GM19043 (cell line): Measurements from ENCODE around the gene OPALIN.
"Not testable (repeated sequence)": the region's sequence is repeated elsewhere in the genome, so short reads cannot be mapped to it uniquely, and the experiment has no call there.

Source experiments
- ATAC-seq: cut with Tn5 transposase; IDR thresholded peaks from one replicate; pipeline ENCODE4 v1.9.1; 2021; ENCODE audit warnings: low read depth; ENCODE audit not compliant: unreplicated experiment

Gene OPALIN

DNA sequence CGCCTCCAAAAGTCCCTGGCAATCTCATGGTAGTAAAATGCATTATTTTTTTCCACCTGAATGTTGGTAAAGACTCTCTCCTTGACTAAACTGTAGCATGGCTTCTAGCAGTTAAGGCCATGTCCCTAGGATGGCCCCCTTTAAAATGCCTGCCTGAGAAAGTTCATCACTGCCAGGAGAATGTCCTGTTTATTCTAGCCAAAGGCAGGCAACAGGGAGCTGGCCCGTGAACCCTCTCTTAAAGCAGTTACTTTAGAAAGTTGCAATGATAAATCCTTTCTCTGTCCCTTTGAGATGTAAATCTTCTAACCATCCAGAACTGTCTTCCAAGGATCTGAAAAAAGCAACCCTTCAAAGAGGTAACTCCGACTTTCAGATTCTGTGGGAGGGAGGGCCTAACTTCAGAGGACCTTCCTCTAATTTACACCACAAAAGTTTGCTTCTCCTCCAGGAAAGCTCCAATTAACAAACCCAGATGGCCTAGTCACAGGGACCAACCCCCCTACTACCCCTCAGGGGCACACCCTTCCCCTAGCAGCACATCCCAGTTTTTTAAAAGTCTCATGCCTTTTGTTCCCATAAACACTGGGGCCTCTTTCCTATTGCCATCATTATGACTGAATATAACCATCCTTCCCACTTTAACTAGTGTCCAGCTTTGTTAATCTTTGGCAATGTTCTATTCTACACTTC lies 49.0 kb downstream of the OPALIN start:
- no peak for ATAC-seq

DNA sequence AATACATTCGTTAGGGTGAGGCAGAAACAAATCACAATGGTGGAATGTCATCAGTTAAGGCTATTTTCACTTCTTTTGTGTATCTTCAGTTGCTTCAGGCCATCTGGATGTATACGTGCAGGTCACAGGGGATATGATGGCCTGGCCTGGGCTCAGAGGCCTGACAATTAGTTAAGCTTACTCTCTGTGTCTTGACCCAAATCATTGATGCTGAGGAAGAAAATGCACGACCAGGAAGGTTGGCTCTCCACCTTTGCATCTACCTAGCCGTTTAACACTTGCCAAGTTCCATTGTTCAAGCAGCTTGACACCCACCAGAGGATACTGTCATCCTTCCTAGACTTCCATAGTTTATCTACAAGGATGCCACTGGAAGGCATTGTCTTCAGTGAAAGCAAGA lies 49.9 kb downstream of the OPALIN start:
- not testable (repeated sequence) for ATAC-seq

DNA sequence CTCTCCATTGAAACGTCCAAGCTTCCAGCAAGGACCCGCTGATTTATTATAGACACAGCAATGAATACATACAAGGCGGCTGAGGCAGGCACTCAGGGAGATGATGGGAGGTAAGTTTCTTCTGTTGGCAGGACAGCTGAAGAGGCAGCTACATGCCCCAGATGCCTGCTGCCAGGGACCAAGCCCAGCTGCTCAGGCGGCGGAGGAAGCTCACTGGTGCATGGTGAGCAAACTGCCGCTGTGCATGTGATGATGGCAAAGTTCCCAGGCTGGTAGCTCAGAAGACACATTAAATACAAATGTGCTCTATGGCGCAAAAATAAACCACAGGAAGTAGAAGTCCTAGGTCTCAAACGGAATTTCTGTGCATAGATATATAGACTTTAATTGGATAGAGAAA lies 52.3 kb downstream of the OPALIN start:
- ATAC-seq, result peak; percentile 50

DNA sequence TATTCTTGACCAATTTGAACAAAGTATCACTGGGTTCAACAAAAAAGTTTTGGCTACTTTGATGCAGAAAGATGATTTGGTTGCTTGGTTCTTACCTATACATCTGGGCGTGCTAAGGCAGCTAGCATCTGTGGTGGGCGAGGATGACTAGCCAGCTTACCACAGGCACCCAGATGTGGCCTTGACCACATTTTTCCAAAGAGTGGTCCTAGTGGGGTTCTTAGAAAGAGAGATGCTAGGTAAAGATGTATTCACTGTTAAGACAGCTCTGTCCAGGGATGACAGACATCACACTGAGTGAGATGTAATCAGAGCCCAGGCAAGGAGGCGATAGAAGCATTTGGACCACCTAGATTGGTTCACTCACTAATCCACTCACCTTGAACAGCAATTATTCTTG lies 53.8 kb downstream of the OPALIN start:
- no peak for ATAC-seq

DNA sequence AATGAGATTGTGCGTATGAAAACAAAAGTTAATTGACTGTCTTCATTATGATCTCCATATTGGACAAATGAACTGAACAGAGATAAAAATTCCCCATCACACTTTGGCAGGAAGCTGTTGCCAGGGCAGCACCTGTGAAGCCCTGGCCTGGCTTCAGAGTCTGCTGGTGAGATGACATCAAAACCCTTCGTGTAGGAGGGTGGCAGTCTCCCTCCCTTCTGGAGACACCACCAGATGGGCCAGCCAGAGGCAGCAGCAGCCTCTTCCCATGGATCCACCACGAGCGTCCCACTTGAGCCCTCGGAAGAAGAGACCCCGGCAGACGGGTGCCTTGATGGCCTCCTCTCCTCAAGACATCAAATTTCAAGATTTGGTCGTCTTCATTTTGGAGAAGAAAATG lies 54.6 kb downstream of the OPALIN start, which contains the start of gene DNTT:
TSS of gene DNTT (plus strand) at position 205 of the 400 bp plus-strand sequence. CDS start at position 269, 64 bp downstream.
- no peak for ATAC-seq

DNA sequence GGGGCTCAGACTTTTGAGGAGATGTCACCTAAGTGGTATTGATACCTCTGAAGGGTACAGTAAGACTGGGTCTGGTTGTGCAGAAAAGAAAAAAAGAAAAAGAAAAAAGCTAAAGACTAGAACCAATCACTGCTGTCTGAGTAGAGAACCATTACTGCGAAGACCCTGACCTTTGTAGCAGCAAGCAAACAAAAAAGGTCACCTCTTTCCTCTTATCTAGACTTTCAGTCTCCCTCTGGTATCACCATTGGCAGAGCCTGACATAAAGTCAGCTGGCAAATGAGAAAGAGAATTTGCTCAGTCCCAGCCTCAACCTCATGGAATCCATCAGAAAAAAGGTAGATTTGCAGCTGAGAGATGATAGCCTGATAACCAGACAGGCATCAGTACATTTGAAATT lies 57.2 kb downstream of the OPALIN start:
- ATAC-seq, result no peak

DNA sequence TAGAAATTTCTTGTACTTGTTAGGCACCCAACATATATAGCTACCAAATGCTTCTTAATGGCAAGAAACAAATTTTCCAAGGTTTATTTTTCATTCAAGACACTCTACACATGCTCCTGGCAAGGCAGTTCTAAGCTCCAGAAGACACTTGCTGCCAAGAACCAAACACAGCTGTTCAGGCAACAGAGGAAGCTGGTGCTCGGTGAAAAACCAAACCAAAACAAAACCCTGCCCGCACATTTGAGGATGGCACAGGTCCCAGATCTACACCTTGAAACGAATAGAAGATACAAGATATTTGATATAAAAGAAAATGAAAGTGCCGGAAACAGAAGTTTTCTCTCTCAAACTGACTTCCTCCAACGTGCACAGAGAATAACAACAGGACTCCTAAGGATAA lies 59.4 kb downstream of the OPALIN start:
- no peak for ATAC-seq

DNA sequence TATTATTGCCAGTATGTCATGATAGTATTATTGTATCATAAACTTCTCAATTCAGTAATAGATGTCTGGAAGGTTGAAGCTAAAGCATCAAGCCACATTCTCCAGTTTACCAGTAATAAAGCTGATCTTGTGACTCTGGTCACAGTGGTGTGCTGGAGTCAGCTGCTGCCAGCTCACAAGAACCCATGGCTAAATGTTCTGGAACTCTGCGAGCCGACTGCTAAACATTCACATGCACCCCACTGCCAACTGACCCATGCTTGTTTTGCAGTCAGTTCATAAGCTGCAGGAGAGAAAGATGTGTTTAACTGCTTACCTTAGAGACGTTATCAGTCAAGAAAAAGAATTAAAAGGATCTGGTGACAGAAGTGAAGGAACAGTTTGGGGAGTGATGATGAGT lies 60.4 kb downstream of the OPALIN start:
- ATAC-seq, result no peak

DNA sequence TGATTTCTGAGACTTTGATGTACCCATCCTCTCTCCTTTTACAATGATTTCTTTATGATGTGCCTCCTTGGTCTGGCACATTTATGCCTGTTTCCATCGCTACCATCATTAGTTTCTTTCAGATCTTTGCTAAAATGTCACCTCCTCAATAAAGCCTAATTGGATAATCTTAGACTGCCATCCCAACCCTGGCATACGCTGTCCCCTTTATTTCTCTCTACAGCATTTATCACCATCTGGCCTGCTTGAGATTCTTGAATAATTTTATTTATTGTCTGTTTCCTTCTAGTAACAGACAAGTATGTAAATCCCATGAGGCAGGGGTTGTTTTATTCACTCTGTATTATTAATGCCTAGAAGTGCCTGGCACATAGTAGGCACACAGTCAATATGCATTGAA lies 61.3 kb downstream of the OPALIN start:
- no peak for ATAC-seq

DNA sequence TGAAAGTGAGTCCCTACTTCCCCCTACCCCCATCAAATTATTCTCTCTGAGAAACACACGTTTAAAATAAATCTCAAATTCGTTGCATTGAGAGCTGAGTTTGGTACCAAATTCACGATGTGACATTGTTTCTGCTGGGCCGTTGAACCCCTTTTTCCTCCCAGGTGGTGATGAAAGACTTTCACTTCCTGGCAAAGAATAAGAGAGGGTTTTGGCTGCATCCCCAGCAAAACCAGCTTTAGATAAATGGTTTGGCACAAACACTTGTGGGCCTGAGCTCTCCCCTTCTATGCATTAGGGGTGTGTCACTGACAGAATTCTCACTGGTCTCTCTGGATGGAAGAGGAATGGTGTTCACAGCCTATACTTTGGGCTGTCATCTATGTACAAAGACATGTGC lies 63.3 kb downstream of the OPALIN start:
- ATAC-seq, result no peak
